GM23248 (cell line): ENCODE data around the gene OXSR1. TPM values are rescaled to one million over a fixed set of nuclear protein-coding genes. Genes with fewer than 3 reads are reported as not detected.
A peak's percentile ranks its signal among the peaks of the same experiment; 100 is the strongest.
"Not testable (repeated sequence)": the region's sequence is repeated elsewhere in the genome, so short reads cannot be mapped to it uniquely, and the experiment has no call there.

Source experiments
- DNase-seq: peaks from one replicate; pipeline ENCODE4 v3.0.0-alpha.2; 2015
- H2AFZ ChIP-seq: fragments of 200-600 bp; sonication (generic); 2 replicates; pipeline ENCODE4 v1.6.1; 2016; ENCODE audit warnings: antibody characterized with exemption
- H3F3A ChIP-seq: fragments of 200-600 bp; sonication (generic); 2 replicates; pipeline ENCODE4 v1.6.1; 2016; ENCODE audit warnings: mild to moderate bottlenecking, antibody characterized with exemption, mixed run types; ENCODE audit not compliant: insufficient read depth
- H3K27ac ChIP-seq: fragments of 200-600 bp; sonication (generic); 2 replicates; pipeline ENCODE4 v1.5.1; 2016; ENCODE audit warnings: mild to moderate bottlenecking
- H3K27me3 ChIP-seq: fragments of 200-600 bp; sonication (generic); replicated peaks from 2 replicates; pipeline ENCODE4 v1.6.1; 2016; ENCODE audit warnings: mild to moderate bottlenecking; ENCODE audit not compliant: insufficient read depth
- H3K36me3 ChIP-seq: fragments of 200-600 bp; sonication (generic); 2 replicates; pipeline ENCODE4 v1.6.1; 2016; ENCODE audit warnings: low read depth, mild to moderate bottlenecking
- H3K4me1 ChIP-seq: fragments of 200-600 bp; sonication (generic); 2 replicates; pipeline ENCODE4 v1.6.1; 2016; ENCODE audit warnings: mild to moderate bottlenecking; ENCODE audit not compliant: insufficient read depth
- H3K4me2 ChIP-seq: fragments of 200-600 bp; sonication (generic); one replicate; pipeline ENCODE4 v1.6.1; 2016; ENCODE audit warnings: mild to moderate bottlenecking; ENCODE audit not compliant: unreplicated experiment
- H3K4me3 ChIP-seq: fragments of 200-600 bp; sonication (generic); 2 replicates; pipeline ENCODE4 v1.5.1; 2016; ENCODE audit warnings: mild to moderate bottlenecking
- H3K79me2 ChIP-seq: fragments of 200-600 bp; sonication (generic); 2 replicates; pipeline ENCODE4 v1.6.1; 2016; ENCODE audit warnings: mild to moderate bottlenecking; ENCODE audit not compliant: insufficient read depth
- H3K9ac ChIP-seq: fragments of 200-600 bp; sonication (generic); 2 replicates; pipeline ENCODE4 v1.6.1; 2016; ENCODE audit warnings: mild to moderate bottlenecking
- H3K9me2 ChIP-seq: fragments of 200-600 bp; sonication (generic); 2 replicates; pipeline ENCODE4 v1.6.1; 2016; ENCODE audit warnings: mixed run types, mild to moderate bottlenecking, moderate library complexity; ENCODE audit not compliant: insufficient read depth
- H3K9me3 ChIP-seq: fragments of 200-600 bp; sonication (generic); one replicate; pipeline ENCODE4 v1.6.1; 2017; ENCODE audit warnings: low read depth
- H4K20me1 ChIP-seq: fragments of 200-600 bp; sonication (generic); 2 replicates; pipeline ENCODE4 v1.6.0; 2016; ENCODE audit not compliant: insufficient read depth
- EZH2 ChIP-seq: fragments of 200-600 bp; sonication (generic); IDR thresholded peaks from 2 replicates; pipeline ENCODE4 v1.6.1; 2018; ENCODE audit warnings: antibody characterized with exemption, mild to moderate bottlenecking; ENCODE audit not compliant: insufficient read depth, poor library complexity, severe bottlenecking
- EZH2phosphoT487 ChIP-seq: fragments of 200-600 bp; sonication (generic); IDR thresholded peaks from 2 replicates; pipeline ENCODE4 v1.6.1; 2018; ENCODE audit warnings: antibody characterized with exemption, moderate library complexity, mild to moderate bottlenecking, low read depth; ENCODE audit not compliant: insufficient read depth
- WGBS, 2 experiments: methylation state at CpG; one replicate each; pipeline ENCODE4 v1.1.6; 2015 to 2017; ENCODE audit warnings: low lambda C conversion rate in 2 of 2, low coverage in 1 of 2; ENCODE audit errors: missing lambda C conversion rate in 2 of 2; 5-methylcytosine and 5-hydroxymethylcytosine counted together
- in situ Hi-C: fragments of 300-500 bp; cut with MboI; formaldehyde crosslinking; loops from 2 replicates; pipeline ENCODE4 v1.15.0; 2020
- polyA plus RNA-seq: library from polyadenylated mRNA; unstranded; fragments of >200 nt; fragmentation: Nextera tagmentation; extraction: Ambion mirVana; gene quantifications from 2 replicates; pipeline ENCODE4 v1.2.1, GENCODE V29; 2016
- total RNA-seq: library from RNA; depleted of rRNA; stranded (reverse); fragments of >200 nt; shearing (Covaris generic); gene quantifications from 2 replicates; pipeline ENCODE4 v1.2.3, GENCODE V29; 2014

The OXSR1 gene
- total and polyA plus RNA-seq, 2 experiments from 2014 or later: 17.1 to 29.5 TPM

- Histone ChIP-seq H2AFZ (no peak overlapping the region), H3K9me2 (no peaks in the 10 kb centered on the region), H3K4me1 (peaks cover 9% of the 10 kb centered on the region; the same call in 1 of the 2 replicates), H3K79me2 (peaks cover 20% of the 10 kb centered on the region), H3K4me3 (no peak overlapping the region), H3K9ac (no peak overlapping the region), H3K9me3 (no peaks in the 10 kb centered on the region), H3K27ac (no peak overlapping the region), H3K27me3 (no peaks in the 10 kb centered on the region), H4K20me1 (no peaks in the 10 kb centered on the region), H3K36me3 (peaks cover 62% of the 10 kb centered on the region), H3K4me2 (no peak overlapping the region), H3F3A (no peaks in the 10 kb centered on the region; the same call in 1 of the 2 replicates)
- in situ Hi-C loops: no loop called here
- no peak for DNase-seq
- no peak for TF ChIP-seq EZH2phosphoT487
- no peak for TF ChIP-seq EZH2
- WGBS, 2 experiments: 95 to 96% methylated on average over 2 of the region's 2 CpGs
These were observed 73.2 kb downstream of the OXSR1 start for GRCh38 chr3:38238416-38239008.

DNA sequence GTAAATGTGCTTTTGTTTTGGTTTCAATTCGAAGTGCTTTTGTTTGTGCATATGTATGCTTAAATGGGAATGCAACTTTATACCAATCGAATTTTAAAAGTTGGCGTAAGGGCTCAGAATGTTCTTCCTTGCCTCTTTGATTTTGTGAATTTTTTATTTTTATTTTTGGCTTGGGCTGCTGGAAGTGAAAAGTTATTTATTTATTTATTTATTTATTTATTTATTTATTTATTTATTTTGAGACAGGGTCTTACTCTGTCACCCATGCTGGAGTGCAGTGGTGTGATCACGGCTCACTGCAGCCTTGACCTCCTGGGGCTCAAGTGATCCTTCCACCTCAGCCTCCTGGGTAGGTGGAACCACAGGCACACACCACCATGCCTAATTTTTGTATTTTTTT lies 77.5 kb downstream of the OXSR1 start:
- H3K4me1 ChIP-seq, H4K20me1 ChIP-seq, H3K4me2 ChIP-seq, H2AFZ ChIP-seq, H3K27me3 ChIP-seq, H3K9me2 ChIP-seq, H3K9me3 ChIP-seq, H3K27ac ChIP-seq, DNase-seq, H3K9ac ChIP-seq, H3K4me3 ChIP-seq, in situ Hi-C loops: not testable (repeated sequence)
- WGBS, 2 experiments: 99% methylated on average over 4 of the region's 4 CpGs
- H3K36me3 ChIP-seq: peaks cover 41% of the 10 kb centered on the region
- H3F3A ChIP-seq: peaks cover 34% of the 10 kb centered on the region
- peaks cover 20% of the 10 kb centered on the region for H3K79me2 ChIP-seq

DNA sequence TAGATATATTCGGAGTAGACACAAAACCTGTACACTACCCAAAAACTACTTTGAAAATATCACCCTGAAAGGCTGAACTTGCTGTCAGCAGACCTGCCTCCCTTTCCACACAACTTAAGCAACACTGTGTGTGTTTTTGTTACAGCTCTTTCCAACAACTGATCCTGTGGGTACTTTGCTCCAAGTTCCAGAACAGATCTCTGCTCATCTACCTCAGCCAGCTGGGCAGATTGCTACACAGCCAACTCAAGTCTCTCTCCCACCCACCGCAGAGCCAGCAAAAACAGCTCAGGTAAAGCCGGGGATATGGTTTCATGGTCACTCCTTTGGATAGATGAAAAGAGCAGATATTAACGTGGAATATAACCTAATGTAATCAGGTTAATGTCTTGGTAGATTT lies 80.6 kb downstream of the OXSR1 start:
- Histone ChIP-seq H3K4me3 (no peak overlapping the region), H3K27ac (no peak overlapping the region), H3K9ac (no peak overlapping the region), H3K4me1 (peaks cover 14% of the 10 kb centered on the region), H4K20me1 (peaks cover 4% of the 10 kb centered on the region; the same call in 1 of the 2 replicates), H3K79me2 (peaks cover 26% of the 10 kb centered on the region), H3K9me3 (no peaks in the 10 kb centered on the region), H3F3A (peaks cover 43% of the 10 kb centered on the region), H2AFZ (no peak overlapping the region), H3K9me2 (no peaks in the 10 kb centered on the region), H3K4me2 (no peak overlapping the region), H3K36me3 (peaks cover 41% of the 10 kb centered on the region), H3K27me3 (no peaks in the 10 kb centered on the region)
- in situ Hi-C loops: no loop called here
- no peak for DNase-seq
- TF ChIP-seq EZH2phosphoT487: no peak
- TF ChIP-seq EZH2: no peak
- 85 to 86% methylated on average over 4 of the region's 4 CpGs for WGBS, 2 experiments

- no peaks in the 10 kb centered on the region for H3K9me3 ChIP-seq
- no peaks in the 10 kb centered on the region for H3K9me2 ChIP-seq
- H3K79me2 ChIP-seq: peaks cover 13% of the 10 kb centered on the region
- H3K4me3 ChIP-seq: no peak overlapping the region
- peaks cover 14% of the 10 kb centered on the region for H3K4me1 ChIP-seq
- in situ Hi-C loops: no loop called here
- peaks cover 43% of the 10 kb centered on the region for H3F3A ChIP-seq
- peaks cover 4% of the 10 kb centered on the region; the same call in 1 of the 2 replicates for H4K20me1 ChIP-seq
- peaks cover 47% of the 10 kb centered on the region for H3K36me3 ChIP-seq
- TF ChIP-seq EZH2phosphoT487: no peak
- TF ChIP-seq EZH2: no peak
- no peak overlapping the region for H3K4me2 ChIP-seq
- H3K27me3 ChIP-seq: no peaks in the 10 kb centered on the region
- peak; percentile 94 for DNase-seq
- no peak overlapping the region for H2AFZ ChIP-seq
- H3K27ac ChIP-seq: peak overlapping the region; percentile 57
- H3K9ac ChIP-seq: no peak overlapping the region
These were observed 82.2 kb downstream of the OXSR1 start for GRCh38 chr3:38247366-38248035.
